Omental fat pad (tissue), 4 donors: ENCODE results near the gene SP7. TPM values are rescaled to one million over a fixed set of nuclear protein-coding genes. Genes with fewer than 3 reads are reported as not detected.

Experiments
- ATAC-seq: fragments of 150-250 bp; one replicate; pipeline ENCODE4 v1.9.1; 2016; ENCODE audit warnings: mild to moderate bottlenecking, moderate library complexity; ENCODE audit not compliant: low FRiP score
- DNase-seq: peaks from one replicate; pipeline ENCODE4 v3.0.0-alpha.2; 2019; ENCODE audit warnings: low spot score
- CTCF ChIP-seq, 3 donors: fragments of 450-650 bp; IDR thresholded peaks; one replicate each; pipeline ENCODE4 v1.5.1; 2016 to 2017; ENCODE audit warnings: antibody characterized with exemption in 3 of 3, mild to moderate bottlenecking in 3 of 3, moderate library complexity in 2 of 3
- total RNA-seq, 4 donors: library from RNA; depleted of rRNA; stranded (reverse); fragments of >200 nt; gene quantifications; one replicate each; pipeline ENCODE4 v1.1.0, GENCODE V29; 2016

SP7 gene
- total RNA-seq = not detected

- no peak for TF ChIP-seq CTCF (IDR thresholded peaks at IDR 0.05)
- ATAC-seq (no peak), DNase-seq (no peak)
These were observed at the start of gene SP7 for GRCh38 chr12:53336181-53336681. TSS of gene SP7 (minus strand) at chr12:53336354. CDS start at chr12:53335646, 708 bp downstream.

GRCh38 chr12:53383258-53383657 is 47.1 kb upstream of the SP7 start:
- DNase-seq = no peak
- ATAC-seq = no peak
- no peak for TF ChIP-seq CTCF (IDR thresholded peaks at IDR 0.05)

- DNase-seq = no peak
- no peak for TF ChIP-seq CTCF (IDR thresholded peaks at IDR 0.05)
- no peak for ATAC-seq
These were observed 45.8 kb upstream of the SP7 start for GRCh38 chr12:53381731-53382630.

GRCh38 chr12:53380794-53381730 is 44.9 kb upstream of the SP7 start:
- TF ChIP-seq CTCF (IDR thresholded peaks at IDR 0.05) = no peak
- no peak for ATAC-seq
- no peak for DNase-seq

GRCh38 chr12:53380104-53380793 is 44.1 kb upstream of the SP7 start, which contains the start of gene SP1:
TSS of gene SP1 (plus strand) at chr12:53380176. CDS start at chr12:53380292, 116 bp downstream.
- ATAC-seq (peak; percentile 78), DNase-seq (peak; percentile 94)
- TF ChIP-seq CTCF (IDR thresholded peaks at IDR 0.05) = no peak

GRCh38 chr12:53379389-53380103 is 43.4 kb upstream of the SP7 start:
- peak in 1 of 3 donors; percentile 4 for TF ChIP-seq CTCF (IDR thresholded peaks at IDR 0.05)
- ATAC-seq (peak; percentile 90), DNase-seq (peak; percentile 96)
